Keratinocyte (primary cell): ENCODE data around the gene EWSR1. TPM values are rescaled to one million over a fixed set of nuclear protein-coding genes. Genes with fewer than 3 reads are reported as not detected.

Experiments used
- DNase-seq: peaks from one replicate; pipeline ENCODE4 v3.0.0-alpha.2; 2011; ENCODE audit warnings: low read depth, missing footprints, low spot score
- FAIRE-seq: peaks from 2 replicates; lab custom pipeline; 2011; peaks lifted over from hg19 to GRCh38; lab: Jason Lieb, UNC
- H2AFZ ChIP-seq: 2 replicates; pipeline ENCODE4 v1.6.0; 2012; ENCODE audit warnings: low read length, control low read depth, inconsistent platforms; ENCODE audit not compliant: control insufficient read depth
- H3K27ac ChIP-seq: 2 replicates; pipeline ENCODE4 v1.5.1; 2011; ENCODE audit warnings: low read length; ENCODE audit not compliant: control insufficient read depth, insufficient read depth
- H3K27me3 ChIP-seq: 3 replicates; pipeline ENCODE4 v1.6.0; 2011; ENCODE audit warnings: low read length; ENCODE audit not compliant: control insufficient read depth, insufficient read depth; ENCODE audit errors: extremely low read depth
- H3K36me3 ChIP-seq, 2 experiments: 2 replicates in 1 of 2; 3 replicates in 1 of 2; pipeline ENCODE4 v1.5.1; 2011; ENCODE audit warnings: low read length in 2 of 2, mild to moderate bottlenecking in 1 of 2; ENCODE audit not compliant: control insufficient read depth in 2 of 2, insufficient read depth in 2 of 2; ENCODE audit errors: extremely low read depth in 1 of 2
- H3K4me1 ChIP-seq: 3 replicates; pipeline ENCODE4 v1.5.1; 2011; ENCODE audit warnings: low read length; ENCODE audit not compliant: control insufficient read depth, insufficient read depth; ENCODE audit errors: extremely low read depth
- H3K4me2 ChIP-seq: 3 replicates; pipeline ENCODE4 v1.6.0; 2011; ENCODE audit warnings: low read depth, low read length; ENCODE audit not compliant: control insufficient read depth, insufficient read depth; ENCODE audit errors: extremely low read depth
- H3K4me3 ChIP-seq, 3 experiments: fragments of 200-600 bp in 1 of 3; sonication (generic) in 1 of 3; 2 replicates in 2 of 3; 3 replicates in 1 of 3; pipeline ENCODE4 v1.5.1; 2011 to 2016; ENCODE audit warnings: low read length in 3 of 3, mild to moderate bottlenecking in 3 of 3, control low read depth in 2 of 3, inconsistent platforms in 1 of 3, low read depth in 1 of 3, mixed read lengths in 1 of 3, mixed run types in 1 of 3, moderate library complexity in 1 of 3; ENCODE audit not compliant: control insufficient read depth in 2 of 3, insufficient read depth in 2 of 3; ENCODE audit errors: extremely low read depth in 1 of 3
- H3K79me2 ChIP-seq: 2 replicates; pipeline ENCODE4 v1.6.0; 2012; ENCODE audit warnings: low read length; ENCODE audit not compliant: control insufficient read depth, insufficient read depth
- H3K9ac ChIP-seq: 3 replicates; pipeline ENCODE4 v1.6.0; 2011; ENCODE audit warnings: low read length; ENCODE audit not compliant: control insufficient read depth, insufficient read depth; ENCODE audit errors: extremely low read depth
- H3K9me1 ChIP-seq: 3 replicates; pipeline ENCODE4 v1.6.0; 2011; ENCODE audit warnings: low read length; ENCODE audit not compliant: control insufficient read depth, insufficient read depth; ENCODE audit errors: extremely low read depth
- H3K9me3 ChIP-seq: 2 replicates; pipeline ENCODE4 v1.5.1; 2012; ENCODE audit warnings: low read depth, low read length; ENCODE audit not compliant: control insufficient read depth
- H4K20me1 ChIP-seq: 3 replicates; pipeline ENCODE4 v1.6.0; 2011; ENCODE audit warnings: low read length; ENCODE audit not compliant: control insufficient read depth, insufficient read depth; ENCODE audit errors: extremely low read depth
- CTCF ChIP-seq, 3 experiments: IDR thresholded peaks in 1 of 3; conservative IDR thresholded peaks in 1 of 3; optimal IDR thresholded peaks in 1 of 3; 2 replicates in 2 of 3; 3 replicates in 1 of 3; pipeline versions ENCODE3 to v1.5.1; 2011; ENCODE audit warnings: low read length in 3 of 3, mild to moderate bottlenecking in 3 of 3, moderate library complexity in 2 of 3, control low read depth in 1 of 3, inconsistent platforms in 1 of 3; ENCODE audit not compliant: insufficient read depth in 2 of 3; ENCODE audit errors: extremely low read depth in 1 of 3
- EZH2 ChIP-seq: IDR thresholded peaks from one replicate; pipeline ENCODE4 v1.6.1; 2012; ENCODE audit warnings: inconsistent platforms, mild to moderate bottlenecking, low read length, moderate library complexity
- dilution Hi-C: fragments of 300-500 bp; cut with MboI; formaldehyde crosslinking; loops from one replicate; pipeline ENCODE4 v1.7.0; 2020; ENCODE audit warnings: low sequenced_read_pairs; ENCODE audit not compliant: extremely low pct_ligation_motif_present
- polyA plus RNA-seq, 5 experiments: library from polyadenylated mRNA; depleted of rRNA in 3 of 5; stranded (reverse) in 3 of 5; stranded (forward) in 1 of 5; unstranded in 1 of 5; fragments of >200 nt; gene quantifications; 1 replicate in 1 of 5; 2 replicates in 3 of 5; 3 replicates in 1 of 5; pipeline versions ENCODE4 v1.2.1 to v1.2.3, GENCODE V29; 2011 to 2012; ENCODE audit warnings: missing spikeins in 2 of 5, low read depth in 1 of 5, low replicate concordance in 1 of 5

Gene EWSR1
- polyA plus RNA-seq, 1 donor (not counting 4 experiments of a cell fraction or from before 2014, with no cell fraction given) = 245 TPM

DNA sequence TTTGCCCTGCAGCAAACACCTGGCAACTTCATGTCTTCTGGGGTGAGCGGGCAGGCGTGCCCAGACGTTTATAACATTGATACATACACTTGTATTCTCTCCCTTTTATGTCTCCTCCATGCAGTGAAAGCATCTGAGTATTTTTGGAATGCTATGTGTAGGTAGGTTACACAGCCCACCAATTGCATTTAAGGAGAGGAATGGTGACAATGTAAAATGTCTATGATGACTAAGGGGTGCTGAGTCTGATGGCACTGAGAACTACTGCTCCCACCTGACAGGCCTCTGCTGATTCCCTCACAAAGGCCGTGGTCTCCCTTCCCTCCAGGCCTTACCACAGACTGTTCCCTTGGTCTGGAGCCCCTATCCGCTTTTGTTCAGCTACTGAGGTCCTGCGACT, 70.3 kb downstream of the EWSR1 start:
- no peaks in the 10 kb centered on the region for H3K9me3 ChIP-seq
- TF ChIP-seq CTCF (optimal IDR thresholded peaks at IDR 0.05 in 1 of 3, IDR thresholded peaks at IDR 0.05 in 1 of 3, conservative IDR thresholded peaks at IDR 0.05 in 1 of 3; ENCODE audit: extremely low read depth in 1 of 3, insufficient read depth in 2 of 3, low read length in 3 of 3) (no peak), EZH2 (no peak)
- dilution Hi-C loops = no loop called here
- no peak overlapping the region for H3K27ac ChIP-seq
- H3K27me3 ChIP-seq = no peaks in the 10 kb centered on the region
- DNase-seq = no peak
- peak; percentile 43 for FAIRE-seq
- H3K4me2 ChIP-seq = no peak overlapping the region
- no peak overlapping the region for H3K9ac ChIP-seq
- H3K9me1 ChIP-seq = peaks cover 5% of the 10 kb centered on the region
- peaks cover 29 to 61% of the 10 kb centered on the region in 2 experiments for H3K36me3 ChIP-seq
- H3K4me1 ChIP-seq = peaks cover 39% of the 10 kb centered on the region
- no peak overlapping the region for H2AFZ ChIP-seq
- no peak overlapping the region for H3K4me3 ChIP-seq
- H3K79me2 ChIP-seq = no peaks in the 10 kb centered on the region
- H4K20me1 ChIP-seq = peaks cover 11% of the 10 kb centered on the region

DNA sequence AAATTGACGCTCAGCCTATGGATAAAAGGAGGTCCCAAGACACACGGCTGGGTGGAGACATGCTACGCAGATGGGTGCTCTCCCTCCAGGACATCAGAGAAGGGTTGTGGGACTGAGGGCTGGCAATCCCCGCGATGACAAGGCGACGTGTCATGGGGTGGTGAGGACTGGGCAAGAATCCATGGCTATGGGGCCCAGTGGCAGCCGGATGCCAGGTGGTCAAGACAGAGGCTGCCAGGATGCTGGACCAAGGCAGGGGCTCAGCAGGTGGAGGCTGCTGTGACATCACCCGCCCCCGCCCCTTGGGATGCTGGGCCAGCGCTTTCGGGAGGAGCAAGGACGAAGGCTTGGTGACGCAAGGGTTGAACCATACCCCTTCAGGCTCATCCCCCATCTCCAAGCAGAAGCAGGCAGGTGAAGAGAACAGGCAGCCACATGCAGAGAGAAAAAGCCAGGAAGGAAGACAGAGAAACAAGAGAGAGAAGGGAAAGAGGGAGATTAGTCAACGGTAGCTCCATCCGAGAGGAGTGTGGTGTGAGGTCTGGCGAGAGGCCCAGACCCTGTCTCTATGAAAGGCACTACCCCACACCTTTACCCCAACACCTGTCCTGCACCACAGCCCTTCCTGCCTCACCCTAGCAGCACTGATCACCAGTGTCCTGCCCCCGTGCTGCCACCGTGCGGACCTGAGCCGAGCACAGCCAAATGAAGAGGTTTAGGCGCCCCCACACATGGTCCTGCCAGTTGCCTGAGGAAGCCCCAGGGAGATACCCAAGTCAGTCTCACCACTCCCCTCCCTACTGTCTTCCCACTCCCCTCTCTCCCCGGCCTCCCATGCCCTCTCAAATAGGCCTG, 71.5 kb downstream of the EWSR1 start:
- Histone ChIP-seq H4K20me1 (peaks cover 15% of the 10 kb centered on the region), H3K4me1 (peaks cover 51% of the 10 kb centered on the region), H3K27me3 (no peaks in the 10 kb centered on the region), H3K36me3 (peaks cover 29 to 61% of the 10 kb centered on the region in 2 experiments), H3K4me3 (peak overlapping the region in 1 of 3 experiments; percentile 24), H3K9ac (peak overlapping the region; percentile 23), H3K9me1 (peaks cover 6% of the 10 kb centered on the region), H2AFZ (no peak overlapping the region), H3K4me2 (peak overlapping the region; percentile 47), H3K27ac (peak overlapping the region; percentile 29), H3K79me2 (no peaks in the 10 kb centered on the region), H3K9me3 (no peaks in the 10 kb centered on the region)
- peak; percentile 30 to 73 (median 32) for TF ChIP-seq CTCF (optimal IDR thresholded peaks at IDR 0.05 in 1 of 3, IDR thresholded peaks at IDR 0.05 in 1 of 3, conservative IDR thresholded peaks at IDR 0.05 in 1 of 3; ENCODE audit: extremely low read depth in 1 of 3, insufficient read depth in 2 of 3, low read length in 3 of 3)
- no peak for TF ChIP-seq EZH2
- FAIRE-seq (peak; percentile 90), DNase-seq (peak; percentile 76)
- dilution Hi-C loops = no loop called here
